ENCODE measurements around the gene NDUFB10.

- TF ChIP-seq EZH2 (IDR thresholded peaks at IDR 0.05; ENCODE audit: borderline replicate concordance, control insufficient read depth, low read depth, low read length) (no peak), CTCF (IDR thresholded peaks at IDR 0.05 in 2 of 3, conservative IDR thresholded peaks at IDR 0.05 in 1 of 3; ENCODE audit: control insufficient read depth in 2 of 3, extremely low read depth in 1 of 3, insufficient read depth in 1 of 3, low read depth in 3 of 3, low read length in 3 of 3) (no peak)
These were observed 40.7 kb upstream of the NDUFB10 start, which contains the start of gene HS3ST6 for GRCh38 chr16:1918351-1919326.

Measured in GM12878 (cell line).